Left lung (tissue), 10 donors: ENCODE measurements around the gene NR2F1. TPM values are rescaled to one million over a fixed set of nuclear protein-coding genes. Genes with fewer than 3 reads are reported as not detected.

Experiments used
- ATAC-seq: fragments of 200-7000 bp; cut with Tn5 transposase; one replicate; pipeline ENCODE4 v1.9.1; 2020; ENCODE audit warnings: moderate library complexity
- DNase-seq, 4 donors: peaks; one replicate each; pipeline ENCODE4 v3.0.0-alpha.2; 2013 to 2020
- H3K27ac ChIP-seq, 2 donors: fragments of 200-600 bp; sonication (generic) in 1 of 2; one replicate each; pipeline versions ENCODE4 v1.5.0 to v1.8.0; 2020 to 2021
- H3K27me3 ChIP-seq, 2 donors: fragments of 200-600 bp; sonication (generic) in 1 of 2; one replicate each; pipeline versions ENCODE4 v1.5.0 to v1.8.0; 2020 to 2021
- H3K36me3 ChIP-seq, 2 donors: fragments of 200-600 bp; sonication (generic) in 1 of 2; one replicate each; pipeline versions ENCODE4 v1.5.0 to v1.8.0; 2020 to 2021
- H3K4me1 ChIP-seq, 2 donors: fragments of 200-600 bp; one replicate each; pipeline ENCODE4 v1.8.0; 2021
- H3K4me3 ChIP-seq, 2 donors: fragments of 200-600 bp; sonication (generic) in 1 of 2; one replicate each; pipeline versions ENCODE4 v1.5.0 to v1.8.0; 2020 to 2021; ENCODE audit warnings: mild to moderate bottlenecking in 1 of 2
- H3K9me3 ChIP-seq, 2 donors: fragments of 200-600 bp; sonication (generic) in 1 of 2; one replicate each; pipeline versions ENCODE4 v1.5.0 to v1.8.0; 2020 to 2021
- CTCF ChIP-seq, 2 donors: fragments of 200-600 bp; sonication (generic) in 1 of 2; IDR thresholded peaks; one replicate each; pipeline versions ENCODE4 v1.5.0 to v1.8.0; 2021; ENCODE audit warnings: antibody characterized with exemption in 2 of 2
- intact Hi-C, 2 donors: fragments of 100-400 bp; cut with DNase I; formaldehyde crosslinking; loops; one replicate each; pipeline versions ENCODE4 v1.11.2 to v1.14.2; 2022
- polyA plus RNA-seq, 6 donors: library from polyadenylated mRNA; unstranded; fragments of 120-200 nt; gene quantifications; one replicate each; pipeline ENCODE4 v1.2.1, GENCODE V29; 2013; ENCODE audit not compliant: insufficient read length in 6 of 6
- total RNA-seq, 2 donors: library from RNA; stranded (reverse); fragmentation: NEBNext Ultra II Directional; extraction: Animal tissue kit (Norgen Biotek cat#: 25700); gene quantifications; one replicate each; pipeline ENCODE4 v1.2.1, GENCODE V29; 2021
- donor health status: DM: no; HTN: yes; CAD: no.
- donor health status: DM: no; HTN: no; CAD: no.

The NR2F1 gene
- total and polyA plus RNA-seq, 8 donors = 50.7 to 240 (median 181) TPM

GRCh38 chr5:93596676-93597490, 13.9 kb downstream of the NR2F1 start:
- Histone ChIP-seq H3K27me3 (peaks cover 78 to 100% of the 10 kb centered on the region in 2 donors), H3K4me1 (peaks cover 0 to 12% of the 10 kb centered on the region in 2 donors), H3K9me3 (no peaks in the 10 kb centered on the region), H3K4me3 (no peak overlapping the region), H3K36me3 (no peaks in the 10 kb centered on the region), H3K27ac (no peak overlapping the region)
- peak; percentile 92 for ATAC-seq
- DNase-seq = peak in 2 of 4 donors; percentile 72 to 85
- intact Hi-C loops = no loop called here
- no peak for TF ChIP-seq CTCF (IDR thresholded peaks at IDR 0.05)

GRCh38 chr5:93598091-93599000, 15.3 kb downstream of the NR2F1 start:
- intact Hi-C loops = no loop called here
- ATAC-seq (no peak), DNase-seq (peak in 1 of 4 donors; percentile 57)
- Histone ChIP-seq H3K4me1 (peaks cover 0 to 12% of the 10 kb centered on the region in 2 donors), H3K27me3 (peaks cover 91 to 100% of the 10 kb centered on the region in 2 donors), H3K9me3 (no peaks in the 10 kb centered on the region), H3K4me3 (no peak overlapping the region), H3K27ac (peak overlapping the region in 1 of 2 donors; percentile 69), H3K36me3 (no peaks in the 10 kb centered on the region)
- TF ChIP-seq CTCF (IDR thresholded peaks at IDR 0.05) = no peak

DNA sequence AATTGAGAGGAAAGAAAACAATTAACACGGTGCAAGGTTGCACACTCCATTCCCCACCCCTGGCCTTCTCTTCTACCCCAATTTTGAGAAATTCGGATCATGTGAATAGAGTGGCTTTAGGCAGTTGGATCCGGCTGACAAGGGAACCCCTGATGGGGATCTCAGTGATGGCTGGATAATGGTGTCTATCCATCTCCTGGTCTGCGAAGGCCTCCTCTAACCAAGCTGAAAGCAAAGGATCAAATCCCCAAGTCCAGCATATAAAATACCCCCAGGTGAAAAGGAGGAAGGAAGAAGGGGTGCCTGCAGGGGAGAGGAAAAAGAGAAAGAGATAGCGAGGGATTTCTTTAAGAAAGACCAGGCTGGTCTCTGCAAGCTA, 16.0 kb downstream of the NR2F1 start:
- peaks cover 0 to 12% of the 10 kb centered on the region in 2 donors for H3K4me1 ChIP-seq
- DNase-seq (no peak), ATAC-seq (no peak)
- TF ChIP-seq CTCF (IDR thresholded peaks at IDR 0.05) = no peak
- H3K9me3 ChIP-seq = no peaks in the 10 kb centered on the region
- intact Hi-C loops = no loop called here
- no peak overlapping the region for H3K4me3 ChIP-seq
- peaks cover 91 to 100% of the 10 kb centered on the region in 2 donors for H3K27me3 ChIP-seq
- no peaks in the 10 kb centered on the region for H3K36me3 ChIP-seq
- peak overlapping the region in 1 of 2 donors; percentile 69 for H3K27ac ChIP-seq

GRCh38 chr5:93599399-93600120, 16.5 kb downstream of the NR2F1 start:
- intact Hi-C loops = loop anchor here in 1 of 2 donors (10.0 kb wide), 1 partner anchor 315 kb away; no protein-coding TSS in a partner anchor
- no peak for DNase-seq
- Histone ChIP-seq H3K4me1 (peaks cover 0 to 12% of the 10 kb centered on the region in 2 donors), H3K27me3 (peaks cover 91 to 100% of the 10 kb centered on the region in 2 donors), H3K4me3 (no peak overlapping the region), H3K36me3 (no peaks in the 10 kb centered on the region), H3K9me3 (no peaks in the 10 kb centered on the region), H3K27ac (peak overlapping the region in 1 of 2 donors; percentile 69)
- no peak for ATAC-seq
- no peak for TF ChIP-seq CTCF (IDR thresholded peaks at IDR 0.05)
